ENCODE measurements around the gene COL4A1. TPM values are rescaled to one million over a fixed set of nuclear protein-coding genes. Genes with fewer than 3 reads are reported as not detected.

COL4A1 gene
- total and polyA plus RNA-seq, 4 donors, result 162 to 377 (median 214) TPM

DNA sequence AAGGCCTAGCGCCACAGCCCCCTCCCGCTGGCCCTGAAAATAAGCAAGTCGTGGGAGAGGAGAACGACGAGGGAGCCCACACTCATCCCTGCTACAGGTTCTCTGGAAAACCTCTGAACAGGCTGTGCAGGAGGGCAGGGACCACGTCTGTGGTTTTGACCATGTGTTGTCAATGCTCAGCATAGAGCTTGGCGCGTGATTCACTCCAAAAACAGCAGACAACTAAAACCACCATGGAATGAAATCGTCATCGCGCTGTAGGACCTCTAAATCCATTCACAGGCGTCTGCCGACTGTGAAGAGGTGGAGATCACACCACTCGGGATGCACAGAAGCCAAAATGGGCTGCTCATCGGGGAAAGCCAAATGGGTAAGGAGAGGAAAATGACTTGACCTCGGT, 121.3 kb downstream of the COL4A1 start:
- no peaks in the 10 kb centered on the region for H3K9me3 ChIP-seq (ENCODE audit: control insufficient read depth, insufficient read depth, low read length)
- H3K4me3 ChIP-seq (ENCODE audit: low read depth, low read length), result no peak overlapping the region
- H3K36me3 ChIP-seq (ENCODE audit: control insufficient read depth, insufficient read depth, low read length), result peaks cover 20% of the 10 kb centered on the region
- H3K27me3 ChIP-seq (ENCODE audit: control insufficient read depth, insufficient read depth, low read length), result no peaks in the 10 kb centered on the region
- DNase-seq (ENCODE audit: low read depth in 4 of 6, low spot score in 6 of 6), result no peak
- H3K4me1 ChIP-seq (ENCODE audit: control insufficient read depth, insufficient read depth, low read length), result peaks cover 10% of the 10 kb centered on the region
- no peak overlapping the region for H3K27ac ChIP-seq (ENCODE audit: low read depth, low read length)
- WGBS (ENCODE audit: insufficient coverage), result 85% methylated on average over 10 of the region's 16 CpGs

GRCh38 chr13:110183910-110184309, 123.0 kb downstream of the COL4A1 start:
- H3K27ac ChIP-seq (ENCODE audit: low read depth, low read length), result no peak overlapping the region
- 69% methylated on average over 5 of the region's 7 CpGs for WGBS (ENCODE audit: insufficient coverage)

GRCh38 chr13:110182461-110182860, 124.5 kb downstream of the COL4A1 start:
- H3K4me1 ChIP-seq (ENCODE audit: control insufficient read depth, insufficient read depth, low read length), result peaks cover 7% of the 10 kb centered on the region
- no peak for DNase-seq (ENCODE audit: low read depth in 4 of 6, low spot score in 6 of 6)
- H3K9me3 ChIP-seq (ENCODE audit: control insufficient read depth, insufficient read depth, low read length), result no peaks in the 10 kb centered on the region
- H3K27me3 ChIP-seq (ENCODE audit: control insufficient read depth, insufficient read depth, low read length), result no peaks in the 10 kb centered on the region
- no peak overlapping the region for H3K27ac ChIP-seq (ENCODE audit: low read depth, low read length)
- no peak overlapping the region for H3K4me3 ChIP-seq (ENCODE audit: low read depth, low read length)
- WGBS (ENCODE audit: insufficient coverage), result 93% methylated on average over 9 of the region's 9 CpGs
- peaks cover 24% of the 10 kb centered on the region for H3K36me3 ChIP-seq (ENCODE audit: control insufficient read depth, insufficient read depth, low read length)

More at GRCh38 chr13:110183910-110184309, 123.0 kb downstream of the COL4A1 start:
- Histone ChIP-seq H3K9me3 (ENCODE audit: control insufficient read depth, insufficient read depth, low read length) (no peaks in the 10 kb centered on the region), H3K36me3 (ENCODE audit: control insufficient read depth, insufficient read depth, low read length) (peaks cover 20% of the 10 kb centered on the region), H3K4me1 (ENCODE audit: control insufficient read depth, insufficient read depth, low read length) (peaks cover 10% of the 10 kb centered on the region), H3K27me3 (ENCODE audit: control insufficient read depth, insufficient read depth, low read length) (no peaks in the 10 kb centered on the region), H3K4me3 (ENCODE audit: low read depth, low read length) (no peak overlapping the region)
- DNase-seq (ENCODE audit: low read depth in 4 of 6, low spot score in 6 of 6), result no peak

- H3K4me3 ChIP-seq (ENCODE audit: low read depth, low read length), result no peak overlapping the region
- no peaks in the 10 kb centered on the region for H3K27me3 ChIP-seq (ENCODE audit: control insufficient read depth, insufficient read depth, low read length)
- H3K9me3 ChIP-seq (ENCODE audit: control insufficient read depth, insufficient read depth, low read length), result no peaks in the 10 kb centered on the region
- 92% methylated on average over 7 of the region's 11 CpGs for WGBS (ENCODE audit: insufficient coverage)
- peaks cover 23% of the 10 kb centered on the region for H3K36me3 ChIP-seq (ENCODE audit: control insufficient read depth, insufficient read depth, low read length)
- DNase-seq (ENCODE audit: low read depth in 4 of 6, low spot score in 6 of 6), result no peak
- H3K4me1 ChIP-seq (ENCODE audit: control insufficient read depth, insufficient read depth, low read length), result peaks cover 4% of the 10 kb centered on the region
- no peak overlapping the region for H3K27ac ChIP-seq (ENCODE audit: low read depth, low read length)
These were observed 125.0 kb downstream of the COL4A1 start for GRCh38 chr13:110182003-110182402.

DNA sequence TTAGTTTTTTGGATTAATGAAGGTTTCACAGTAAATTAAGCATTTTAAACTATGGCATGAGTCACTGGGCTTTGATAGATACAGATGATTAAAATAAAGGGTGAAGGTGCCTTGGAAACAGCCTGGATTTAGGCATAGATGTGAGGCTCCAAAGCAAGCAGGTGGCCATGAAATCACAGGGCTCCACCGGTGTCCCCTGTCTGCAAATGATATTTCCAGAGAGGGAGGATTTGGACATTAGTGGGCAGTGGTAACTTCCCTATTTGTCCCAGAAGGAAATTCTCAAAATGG, 127.2 kb downstream of the COL4A1 start:
- Histone ChIP-seq H3K4me1 (ENCODE audit: control insufficient read depth, insufficient read depth, low read length) (no peaks in the 10 kb centered on the region), H3K27ac (ENCODE audit: low read depth, low read length) (no peak overlapping the region), H3K9me3 (ENCODE audit: control insufficient read depth, insufficient read depth, low read length) (no peaks in the 10 kb centered on the region), H3K4me3 (ENCODE audit: low read depth, low read length) (no peak overlapping the region), H3K36me3 (ENCODE audit: control insufficient read depth, insufficient read depth, low read length) (peaks cover 17% of the 10 kb centered on the region), H3K27me3 (ENCODE audit: control insufficient read depth, insufficient read depth, low read length) (no peaks in the 10 kb centered on the region)
- WGBS (ENCODE audit: insufficient coverage), result 40% methylated on average over 1 of the region's 1 CpG
- DNase-seq (ENCODE audit: low read depth in 4 of 6, low spot score in 6 of 6), result no peak

DNA sequence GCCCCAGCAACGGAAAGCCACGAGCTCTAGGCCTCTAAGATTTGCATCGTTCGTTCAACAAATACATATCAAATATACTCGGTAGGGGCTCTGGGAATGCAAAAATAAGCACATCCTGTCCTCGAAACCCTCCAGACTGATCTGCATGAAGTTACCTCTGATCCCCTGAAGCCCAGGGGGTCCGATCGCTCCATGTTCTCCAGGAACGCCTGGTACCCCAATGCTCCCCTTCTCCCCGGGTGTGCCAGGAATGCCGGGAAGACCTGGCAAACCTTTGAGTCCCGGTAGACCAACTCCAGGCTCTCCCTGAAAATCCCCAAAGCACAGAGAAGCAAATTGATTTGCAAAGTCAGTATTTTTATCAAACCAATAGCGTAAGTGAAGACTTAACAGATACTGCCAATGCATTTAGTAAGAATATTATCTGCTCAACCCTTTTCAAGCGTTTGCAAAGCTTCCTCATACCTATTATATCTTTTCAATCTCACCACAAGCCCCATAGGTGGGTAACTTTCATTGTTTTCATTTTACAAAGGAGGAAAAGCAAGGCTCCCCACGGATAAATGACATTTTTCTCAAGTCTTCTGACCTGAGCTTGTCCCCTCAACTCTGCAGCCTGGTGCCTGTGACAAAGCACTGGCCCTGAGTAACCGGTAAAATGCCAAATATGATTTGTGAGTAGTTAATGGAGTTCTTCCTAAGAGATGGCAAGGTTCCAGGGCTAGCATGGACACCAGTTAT, 127.7 kb downstream of the COL4A1 start:
- no peaks in the 10 kb centered on the region for H3K27me3 ChIP-seq (ENCODE audit: control insufficient read depth, insufficient read depth, low read length)
- WGBS (ENCODE audit: insufficient coverage), result 92% methylated on average over 10 of the region's 16 CpGs
- no peaks in the 10 kb centered on the region for H3K9me3 ChIP-seq (ENCODE audit: control insufficient read depth, insufficient read depth, low read length)
- DNase-seq (ENCODE audit: low read depth in 4 of 6, low spot score in 6 of 6), result peak in 1 of 6 donors; percentile 37
- H3K36me3 ChIP-seq (ENCODE audit: control insufficient read depth, insufficient read depth, low read length), result peaks cover 17% of the 10 kb centered on the region
- no peaks in the 10 kb centered on the region for H3K4me1 ChIP-seq (ENCODE audit: control insufficient read depth, insufficient read depth, low read length)
- no peak overlapping the region for H3K4me3 ChIP-seq (ENCODE audit: low read depth, low read length)
- no peak overlapping the region for H3K27ac ChIP-seq (ENCODE audit: low read depth, low read length)

DNA sequence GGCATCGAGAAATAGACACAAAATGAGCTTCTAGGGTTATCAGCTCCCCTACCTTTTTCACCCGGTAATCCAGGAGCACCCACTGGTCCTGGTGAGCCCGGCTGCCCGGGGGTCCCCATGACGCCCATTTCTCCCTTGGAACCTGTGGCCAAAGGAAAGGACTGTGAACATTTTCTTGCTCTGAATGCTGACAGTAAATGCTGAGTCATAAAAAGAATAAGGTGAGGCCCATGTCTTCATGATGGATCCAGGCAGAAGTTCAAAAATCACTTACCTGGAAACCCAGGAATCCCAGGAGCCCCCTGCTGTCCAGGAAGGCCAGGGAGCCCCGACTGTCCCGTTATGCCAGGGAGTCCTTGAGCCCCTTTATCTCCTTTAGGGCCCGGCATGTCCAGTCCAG, 129.2 kb downstream of the COL4A1 start:
- no peak for DNase-seq (ENCODE audit: low read depth in 4 of 6, low spot score in 6 of 6)
- peaks cover 21% of the 10 kb centered on the region for H3K36me3 ChIP-seq (ENCODE audit: control insufficient read depth, insufficient read depth, low read length)
- no peak overlapping the region for H3K4me3 ChIP-seq (ENCODE audit: low read depth, low read length)
- no peaks in the 10 kb centered on the region for H3K4me1 ChIP-seq (ENCODE audit: control insufficient read depth, insufficient read depth, low read length)
- peaks cover 7% of the 10 kb centered on the region for H3K9me3 ChIP-seq (ENCODE audit: control insufficient read depth, insufficient read depth, low read length)
- whole genome bisulfite sequencing (ENCODE audit: insufficient coverage), result 93% methylated on average over 6 of the region's 8 CpGs
- H3K27me3 ChIP-seq (ENCODE audit: control insufficient read depth, insufficient read depth, low read length), result no peaks in the 10 kb centered on the region
- H3K27ac ChIP-seq (ENCODE audit: low read depth, low read length), result no peak overlapping the region

DNA sequence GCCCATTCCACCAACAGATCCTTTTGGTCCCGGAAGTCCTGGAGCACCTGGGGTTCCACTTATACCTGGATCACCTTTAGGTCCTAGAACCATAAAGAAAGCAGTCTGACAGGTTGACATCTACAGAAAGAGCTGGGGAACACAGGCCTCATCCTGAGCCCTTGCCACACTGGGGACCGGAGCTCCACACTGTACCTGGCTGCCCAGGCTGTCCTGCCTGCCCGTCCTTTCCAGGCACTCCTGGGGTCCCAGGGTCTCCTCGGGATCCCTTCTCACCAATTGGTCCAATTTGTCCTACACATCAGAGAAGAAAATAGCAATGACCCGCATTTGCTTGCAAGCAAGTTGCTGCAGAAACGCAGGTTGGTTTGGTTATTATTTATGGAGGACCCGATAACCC, 130.5 kb downstream of the COL4A1 start:
- WGBS (ENCODE audit: insufficient coverage), result 100% methylated on average over 4 of the region's 7 CpGs
- H3K4me3 ChIP-seq (ENCODE audit: low read depth, low read length), result no peak overlapping the region
- H3K27ac ChIP-seq (ENCODE audit: low read depth, low read length), result no peak overlapping the region
- no peaks in the 10 kb centered on the region for H3K4me1 ChIP-seq (ENCODE audit: control insufficient read depth, insufficient read depth, low read length)
- peaks cover 18% of the 10 kb centered on the region for H3K36me3 ChIP-seq (ENCODE audit: control insufficient read depth, insufficient read depth, low read length)
- DNase-seq (ENCODE audit: low read depth in 4 of 6, low spot score in 6 of 6), result no peak
- H3K9me3 ChIP-seq (ENCODE audit: control insufficient read depth, insufficient read depth, low read length), result peaks cover 7% of the 10 kb centered on the region
- H3K27me3 ChIP-seq (ENCODE audit: control insufficient read depth, insufficient read depth, low read length), result no peaks in the 10 kb centered on the region

- H3K27me3 ChIP-seq (ENCODE audit: control insufficient read depth, insufficient read depth, low read length), result no peaks in the 10 kb centered on the region
- peaks cover 22% of the 10 kb centered on the region for H3K36me3 ChIP-seq (ENCODE audit: control insufficient read depth, insufficient read depth, low read length)
- no peak for DNase-seq (ENCODE audit: low read depth in 4 of 6, low spot score in 6 of 6)
- H3K27ac ChIP-seq (ENCODE audit: low read depth, low read length), result no peak overlapping the region
- H3K9me3 ChIP-seq (ENCODE audit: control insufficient read depth, insufficient read depth, low read length), result peaks cover 7% of the 10 kb centered on the region
- no peaks in the 10 kb centered on the region for H3K4me1 ChIP-seq (ENCODE audit: control insufficient read depth, insufficient read depth, low read length)
- no peak overlapping the region for H3K4me3 ChIP-seq (ENCODE audit: low read depth, low read length)
These were observed 133.6 kb downstream of the COL4A1 start for GRCh38 chr13:110173247-110173818.

GRCh38 chr13:110170882-110171281, 136.1 kb downstream of the COL4A1 start:
- Histone ChIP-seq H3K36me3 (ENCODE audit: control insufficient read depth, insufficient read depth, low read length) (peaks cover 18% of the 10 kb centered on the region), H3K27ac (ENCODE audit: low read depth, low read length) (no peak overlapping the region), H3K4me3 (ENCODE audit: low read depth, low read length) (no peak overlapping the region), H3K27me3 (ENCODE audit: control insufficient read depth, insufficient read depth, low read length) (no peaks in the 10 kb centered on the region), H3K9me3 (ENCODE audit: control insufficient read depth, insufficient read depth, low read length) (peaks cover 7% of the 10 kb centered on the region), H3K4me1 (ENCODE audit: control insufficient read depth, insufficient read depth, low read length) (no peaks in the 10 kb centered on the region)
- no peak for DNase-seq (ENCODE audit: low read depth in 4 of 6, low spot score in 6 of 6)
- 44% methylated on average over 8 of the region's 9 CpGs for WGBS (ENCODE audit: insufficient coverage)
